HG03575 (cell line): Measurements from ENCODE around the gene RAP1GAP.

Experiments used
- ATAC-seq: cut with Tn5 transposase; IDR thresholded peaks from one replicate; pipeline ENCODE4 v1.9.1; 2021; ENCODE audit not compliant: unreplicated experiment, insufficient number of reproducible peaks, low FRiP score; ENCODE audit errors: extremely low read depth

Gene RAP1GAP

DNA sequence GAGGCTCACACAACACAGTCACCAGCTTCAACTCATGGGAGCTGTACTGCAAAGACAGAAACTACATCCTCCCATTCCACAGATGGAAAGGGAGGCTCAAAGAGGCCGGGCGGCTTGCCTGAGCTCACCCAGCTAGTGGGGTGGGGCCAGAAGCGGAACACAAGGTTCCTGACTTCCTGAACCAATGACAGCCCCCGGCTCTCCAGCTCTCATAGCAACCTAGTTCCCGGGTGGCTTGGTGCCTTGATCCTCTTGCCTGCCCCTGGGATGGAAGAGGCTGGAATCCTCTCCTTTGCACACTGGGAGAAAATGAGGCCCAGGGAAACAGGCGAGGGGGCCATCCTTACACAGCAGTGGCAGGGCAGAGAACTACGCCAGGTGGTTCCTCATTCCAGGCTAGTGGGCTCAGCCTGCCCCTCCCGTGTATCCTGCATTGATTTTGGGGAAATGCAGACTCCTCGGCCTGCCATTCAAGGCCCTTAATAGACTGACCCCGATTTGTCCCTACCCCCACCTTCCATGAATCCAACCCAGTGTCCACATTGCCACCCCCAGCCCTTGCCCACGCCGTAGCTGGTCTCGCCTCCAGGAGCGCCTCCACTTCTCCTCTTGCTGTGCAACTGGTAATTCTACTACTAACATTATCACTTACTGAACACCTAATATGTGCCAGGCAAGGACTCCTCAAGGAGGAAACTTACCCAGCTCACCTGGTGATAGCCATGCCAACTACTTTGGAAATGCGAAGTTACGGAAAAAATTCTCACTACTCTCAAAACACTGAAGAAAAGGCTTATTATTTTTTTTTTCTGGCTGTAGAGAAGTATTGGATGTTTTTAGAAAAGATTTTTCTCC lies 5.0 kb downstream of the RAP1GAP start:
- no peak for ATAC-seq

DNA sequence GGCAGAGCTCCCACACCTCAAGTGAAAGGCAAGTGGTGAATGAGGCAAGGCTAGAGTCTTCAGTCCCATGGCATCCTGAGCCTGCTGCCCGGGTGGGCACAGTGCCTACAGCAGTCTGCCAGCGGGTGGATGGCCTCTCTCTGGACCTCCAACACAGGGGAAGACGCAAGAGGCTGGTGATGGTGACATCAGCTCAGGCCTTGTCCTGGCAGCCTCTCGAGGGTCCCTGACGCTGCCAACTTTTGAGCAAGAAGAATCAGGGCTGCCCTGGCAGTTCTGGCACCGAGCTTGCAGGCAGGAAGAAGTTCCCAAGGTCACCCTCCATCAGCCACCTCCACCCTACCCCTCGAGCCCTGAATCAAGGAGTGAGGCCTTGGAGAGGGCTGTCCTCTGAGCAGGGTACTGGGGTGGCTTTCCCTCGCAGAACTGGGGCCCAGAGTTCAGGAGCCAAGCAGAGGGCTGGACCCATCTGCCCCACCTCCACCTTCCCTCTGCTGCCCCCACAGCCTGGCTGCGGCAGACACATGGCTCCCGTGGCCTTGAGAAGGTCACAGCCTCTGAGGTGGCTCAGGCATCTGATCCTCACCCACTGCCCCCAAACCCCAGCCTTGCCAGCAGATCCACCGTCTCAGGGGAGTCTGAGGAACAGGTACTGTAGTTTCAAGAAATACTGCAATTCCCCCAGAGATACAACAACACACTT lies 5.8 kb downstream of the RAP1GAP start:
- ATAC-seq = no peak

DNA sequence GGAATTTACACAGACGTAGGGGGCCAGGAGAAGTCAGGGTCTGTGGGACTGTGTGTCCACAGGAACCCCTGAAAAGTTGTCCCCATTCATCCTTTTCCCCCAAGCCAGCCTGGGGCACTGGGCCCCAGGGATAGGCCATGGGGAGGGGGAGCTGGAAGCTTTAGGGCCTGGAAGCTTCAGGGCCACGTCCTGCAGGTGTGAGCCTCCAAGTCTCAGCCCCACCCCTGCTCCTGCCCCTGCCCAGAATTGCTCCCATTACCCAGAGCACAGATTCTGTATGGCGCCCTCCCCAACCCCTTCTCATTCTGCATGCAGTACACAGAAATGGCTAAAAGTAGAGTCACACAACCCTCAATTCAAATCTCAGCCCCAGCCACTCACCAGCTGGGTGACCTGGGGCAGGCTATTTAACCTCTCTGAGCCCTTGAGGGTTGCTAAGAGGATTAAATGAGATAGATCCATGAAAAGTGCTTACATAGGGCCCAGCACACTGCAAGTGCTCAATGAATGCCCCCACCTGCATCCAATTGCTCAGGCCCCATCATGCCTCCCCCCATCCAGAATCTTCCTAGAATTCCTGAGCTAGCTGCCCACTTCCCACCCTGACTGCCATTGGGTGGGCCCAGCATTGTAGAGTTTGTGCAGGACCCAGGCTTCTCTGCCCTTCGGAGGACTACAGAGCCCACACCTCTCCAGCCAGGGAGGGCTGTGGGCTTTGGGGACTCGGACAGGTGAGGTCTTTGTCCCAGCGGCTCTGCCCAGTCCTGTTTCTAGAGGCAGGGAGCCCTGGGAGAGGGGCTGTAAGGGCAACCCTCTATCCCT lies 6.5 kb downstream of the RAP1GAP start:
- no peak for ATAC-seq

DNA sequence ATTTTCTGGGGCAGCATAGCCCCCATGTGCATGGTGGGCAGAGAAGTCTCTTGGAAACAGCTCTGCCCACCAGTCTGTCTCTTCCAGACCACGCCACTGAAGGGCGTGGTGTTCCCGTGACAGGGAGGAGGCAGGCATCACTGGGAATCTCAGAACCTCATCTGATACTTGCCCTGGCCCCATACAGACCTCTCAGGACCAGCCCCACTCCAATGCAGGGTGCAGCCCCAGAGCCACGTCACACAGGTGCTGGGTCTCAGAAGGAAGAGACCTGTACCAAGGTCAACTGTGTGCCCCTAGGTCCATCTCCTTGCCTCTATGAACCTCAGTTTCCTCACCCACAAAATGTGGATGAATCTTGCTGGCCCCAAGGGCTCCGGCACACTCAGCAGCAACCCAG lies 7.3 kb downstream of the RAP1GAP start:
- no peak for ATAC-seq

DNA sequence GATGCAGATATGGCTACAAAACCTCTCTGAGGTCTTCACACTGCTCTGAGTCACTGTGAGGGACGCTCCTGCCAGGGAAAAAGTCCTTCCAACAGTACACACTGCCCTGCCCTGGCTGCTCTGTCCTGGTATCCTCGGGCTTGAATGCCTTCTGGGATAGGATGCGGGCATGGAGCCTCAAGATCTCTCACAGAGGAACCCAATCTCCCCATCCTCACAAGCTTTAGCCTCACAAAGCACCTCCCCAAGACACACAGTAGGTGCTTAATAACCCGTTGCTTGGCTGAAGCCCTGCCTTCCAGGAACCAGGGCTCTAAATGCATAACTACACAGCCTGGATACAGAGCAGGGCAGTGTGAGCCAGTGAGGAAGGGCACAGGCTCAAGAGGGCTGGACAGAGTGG lies 9.2 kb downstream of the RAP1GAP start:
- no peak for ATAC-seq

DNA sequence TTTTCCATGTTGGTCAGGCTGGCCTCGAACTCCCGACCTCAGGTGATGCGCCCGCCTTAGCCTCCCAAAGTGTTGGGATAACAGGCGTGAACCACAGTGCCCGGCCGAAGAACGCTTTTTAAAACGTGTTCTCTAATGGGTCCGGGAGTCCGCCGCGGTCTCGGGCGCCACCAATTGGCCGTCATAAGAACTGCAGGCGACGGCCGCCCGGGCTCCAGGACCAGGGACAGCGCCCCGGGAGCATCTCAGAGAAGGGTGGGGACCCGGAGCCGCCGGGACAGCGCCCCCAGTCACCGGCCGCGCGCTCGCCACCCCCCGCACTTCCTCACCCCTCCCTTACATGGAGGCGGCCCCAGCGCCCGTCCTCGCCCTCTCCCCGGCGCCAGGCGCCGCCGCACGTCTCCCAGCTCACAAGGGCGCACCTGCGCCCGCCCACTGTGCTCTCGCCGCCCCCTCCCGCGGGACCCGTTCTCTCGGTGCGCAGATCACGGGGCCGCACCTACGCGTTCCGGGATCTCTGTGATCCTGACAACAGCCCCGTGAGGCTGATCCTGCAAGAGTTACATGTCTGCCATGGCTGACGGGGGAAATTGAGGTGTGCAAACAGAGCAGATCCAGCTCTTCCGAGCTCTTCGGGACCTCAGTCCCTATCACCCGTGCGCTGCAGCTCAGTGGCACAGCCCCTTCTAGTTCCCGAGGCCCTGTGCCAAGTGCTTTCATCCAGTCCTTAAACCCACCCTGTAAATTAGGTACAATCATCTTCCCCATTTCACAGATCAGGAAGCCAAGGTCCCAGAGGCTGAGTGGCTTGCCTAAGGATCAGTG lies 9.8 kb downstream of the RAP1GAP start:
- ATAC-seq = no peak

DNA sequence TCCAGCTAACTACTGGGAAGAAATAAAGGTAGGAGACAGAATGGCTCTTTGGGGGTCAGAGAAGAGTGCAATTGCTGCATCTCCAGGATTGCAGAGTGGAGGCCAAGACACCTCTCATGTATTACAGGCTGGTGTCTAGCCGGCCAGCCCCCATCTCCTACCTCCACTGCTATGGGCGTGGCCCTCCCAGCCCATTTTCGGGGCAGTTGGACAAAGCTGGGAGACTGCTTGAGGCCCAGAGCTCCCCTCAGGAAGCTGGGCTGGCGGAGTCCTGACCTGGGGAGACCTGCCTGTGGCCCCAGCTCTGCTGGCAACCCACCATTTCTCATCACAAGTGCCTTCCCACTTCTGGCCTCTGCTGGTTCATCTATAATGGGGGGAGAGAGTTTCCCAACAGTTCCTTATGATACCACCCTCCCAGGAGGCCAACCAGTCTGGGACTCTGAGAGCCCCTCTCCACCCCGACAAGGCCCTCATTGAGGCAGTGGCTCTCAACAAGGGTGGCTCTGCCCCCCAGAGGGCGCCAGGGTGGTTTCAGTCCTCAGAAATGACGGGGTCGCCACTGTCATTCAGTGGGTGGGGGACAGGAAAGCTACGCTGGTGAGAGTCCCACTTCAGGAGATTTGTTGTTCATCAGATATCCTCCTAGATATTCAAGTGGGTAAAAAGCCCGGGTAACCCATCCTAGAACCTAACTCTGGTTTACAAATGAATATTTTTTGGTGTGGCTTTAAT lies 11.5 kb downstream of the RAP1GAP start:
- no peak for ATAC-seq

DNA sequence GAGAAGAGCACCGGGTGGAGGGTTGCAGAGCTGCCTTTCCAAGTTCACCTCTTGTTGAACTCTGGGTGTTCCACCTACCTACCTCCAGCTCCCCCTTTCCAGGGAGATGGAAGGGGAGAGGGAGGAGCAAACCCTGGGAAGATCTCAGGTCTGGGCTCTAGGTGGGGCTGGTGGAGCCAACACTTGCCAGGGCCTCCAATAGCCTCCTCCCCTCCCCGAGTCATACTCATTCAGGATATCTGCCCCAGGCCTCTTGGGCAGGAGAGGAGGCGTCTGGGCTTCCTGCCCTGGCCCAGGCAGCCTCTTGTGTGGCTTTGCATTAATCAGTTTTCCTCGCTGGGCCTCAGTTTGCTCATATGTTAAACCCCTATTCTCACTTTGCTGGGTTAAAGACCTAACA lies 13.4 kb downstream of the RAP1GAP start:
- ATAC-seq = no peak

DNA sequence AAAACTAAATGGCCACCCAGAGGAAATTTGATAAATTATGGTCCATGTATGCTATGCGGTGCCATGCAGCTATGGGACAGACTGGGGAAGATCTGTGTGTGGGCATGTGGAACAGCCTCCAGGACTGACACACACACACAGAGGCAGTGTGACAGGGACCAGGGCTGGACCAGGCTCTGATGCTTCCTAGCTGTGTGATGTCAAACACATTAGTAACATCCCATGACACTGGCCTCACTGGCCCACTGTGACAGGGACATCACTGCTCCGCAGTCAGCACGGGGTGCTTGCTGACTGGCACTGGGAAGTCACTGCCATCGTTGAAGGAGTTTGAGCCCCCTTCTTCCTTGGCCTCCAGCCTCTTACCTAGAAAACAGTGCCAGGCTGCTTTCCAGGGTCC lies 13.9 kb downstream of the RAP1GAP start:
- no peak for ATAC-seq

DNA sequence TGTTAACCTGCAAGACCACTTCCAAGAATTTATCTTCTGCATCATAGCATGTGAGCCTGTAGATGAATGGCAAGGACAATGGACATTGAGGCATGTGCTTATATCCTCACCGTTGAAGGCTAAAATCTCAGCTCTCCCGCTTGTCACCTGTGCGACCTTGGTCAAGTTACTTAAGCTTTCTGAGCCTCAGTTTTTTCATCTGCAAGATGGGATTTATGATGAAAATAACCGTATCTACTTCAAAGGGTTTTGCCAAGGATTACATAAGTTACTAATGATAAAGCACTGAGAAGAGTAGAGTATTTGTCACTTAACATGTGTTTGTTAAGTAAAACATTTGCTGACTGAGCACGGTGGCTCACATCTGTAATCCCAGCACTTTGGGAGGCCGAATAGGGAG lies 14.9 kb downstream of the RAP1GAP start:
- ATAC-seq = no peak

DNA sequence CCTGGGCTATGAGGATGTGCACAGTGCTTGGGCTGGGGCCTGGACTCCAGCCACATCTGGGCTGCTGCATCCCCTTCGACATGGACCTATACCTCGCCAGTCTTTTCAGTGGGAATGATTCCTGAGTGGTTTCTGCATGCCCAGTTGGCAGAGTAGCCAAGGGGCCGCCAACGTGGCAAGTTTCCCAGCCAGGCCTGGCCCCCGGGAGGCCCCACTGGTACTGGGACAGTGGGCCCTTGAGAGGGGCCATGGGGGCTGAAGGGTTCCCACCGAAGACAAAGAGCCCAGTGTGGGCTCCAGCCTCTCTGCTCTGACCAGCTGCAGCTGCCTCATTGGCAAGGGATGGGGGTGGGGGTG lies 15.4 kb downstream of the RAP1GAP start:
- no peak for ATAC-seq

DNA sequence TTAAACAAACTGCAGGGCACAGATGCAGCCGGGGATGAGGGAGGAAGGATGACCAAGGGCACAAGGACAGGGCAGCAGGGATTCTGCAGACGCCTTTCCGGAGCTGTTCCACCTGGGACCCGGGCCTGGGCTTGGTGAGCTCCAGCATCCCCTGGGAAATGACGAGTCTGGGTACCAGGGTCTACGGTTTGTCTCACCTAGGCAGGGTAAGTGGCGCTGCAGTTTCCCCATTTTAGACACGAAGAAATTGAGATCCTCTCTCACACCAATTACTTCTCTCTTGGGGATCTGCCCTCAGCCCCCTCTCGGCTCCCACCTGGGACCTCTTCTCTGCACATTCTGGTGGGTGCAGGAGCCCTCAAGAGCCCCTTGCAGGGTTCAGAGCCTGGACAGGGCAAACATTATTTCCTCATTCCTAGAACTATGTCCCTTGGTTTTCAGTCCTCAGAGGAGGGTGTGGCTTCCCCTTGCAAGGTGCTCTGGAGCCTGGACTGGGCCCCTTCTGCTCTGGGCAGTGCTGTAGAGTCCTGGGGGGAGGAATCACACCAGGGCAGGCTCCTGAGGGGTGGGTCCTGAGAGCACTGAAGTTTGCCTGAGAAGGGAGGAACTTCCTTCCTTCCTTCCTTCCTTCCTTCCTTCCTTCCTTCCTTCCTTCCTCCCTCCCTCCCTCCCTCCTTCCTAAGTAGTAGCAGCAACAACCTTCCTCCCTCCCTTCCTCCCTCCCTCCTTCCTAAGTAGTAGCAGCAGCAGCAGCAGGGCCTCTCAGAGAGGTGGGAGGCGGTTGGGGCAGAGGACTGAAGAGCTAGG lies 16.0 kb downstream of the RAP1GAP start:
- no peak for ATAC-seq

DNA sequence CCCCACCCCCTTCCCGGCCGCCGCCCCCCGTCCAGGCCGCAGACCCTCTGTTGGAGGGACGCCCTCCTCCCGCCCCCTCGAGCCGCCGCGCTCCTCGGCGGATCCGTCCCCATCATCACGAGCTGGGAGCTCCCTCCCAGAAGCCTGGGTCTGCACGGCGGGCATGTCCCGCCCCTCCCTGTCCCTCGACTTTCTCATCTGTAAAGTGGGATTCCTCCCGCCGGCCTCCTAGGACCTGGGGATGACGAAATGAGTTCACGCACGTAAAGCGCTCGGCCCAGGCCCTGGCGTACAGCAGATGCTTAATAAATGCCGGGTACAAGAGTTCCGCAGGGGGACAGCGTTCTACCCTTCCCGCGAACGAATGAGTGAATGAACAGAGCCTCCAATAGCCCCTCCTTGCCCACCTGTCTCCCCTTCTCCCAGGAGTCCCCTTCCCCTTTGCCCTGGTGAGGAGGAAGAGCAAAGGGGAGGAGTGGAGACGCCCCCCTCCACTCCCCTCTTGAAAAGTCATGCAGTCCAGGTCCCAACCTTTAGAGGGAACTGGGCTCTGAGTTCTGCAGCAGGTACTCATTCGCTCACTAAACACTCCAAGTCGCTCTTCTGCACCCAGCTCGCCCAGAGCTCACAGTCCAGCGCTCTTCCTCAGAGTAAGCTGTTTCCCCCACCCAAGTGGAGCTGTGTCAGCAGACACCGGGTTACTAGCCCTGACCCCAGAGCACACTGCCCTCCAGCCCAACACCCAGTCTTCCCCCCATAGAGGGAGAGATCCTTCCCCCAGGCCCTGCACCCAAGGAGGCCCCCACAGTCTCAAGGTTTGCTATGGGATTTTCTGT lies 16.8 kb downstream of the RAP1GAP start:
- ATAC-seq = no peak

DNA sequence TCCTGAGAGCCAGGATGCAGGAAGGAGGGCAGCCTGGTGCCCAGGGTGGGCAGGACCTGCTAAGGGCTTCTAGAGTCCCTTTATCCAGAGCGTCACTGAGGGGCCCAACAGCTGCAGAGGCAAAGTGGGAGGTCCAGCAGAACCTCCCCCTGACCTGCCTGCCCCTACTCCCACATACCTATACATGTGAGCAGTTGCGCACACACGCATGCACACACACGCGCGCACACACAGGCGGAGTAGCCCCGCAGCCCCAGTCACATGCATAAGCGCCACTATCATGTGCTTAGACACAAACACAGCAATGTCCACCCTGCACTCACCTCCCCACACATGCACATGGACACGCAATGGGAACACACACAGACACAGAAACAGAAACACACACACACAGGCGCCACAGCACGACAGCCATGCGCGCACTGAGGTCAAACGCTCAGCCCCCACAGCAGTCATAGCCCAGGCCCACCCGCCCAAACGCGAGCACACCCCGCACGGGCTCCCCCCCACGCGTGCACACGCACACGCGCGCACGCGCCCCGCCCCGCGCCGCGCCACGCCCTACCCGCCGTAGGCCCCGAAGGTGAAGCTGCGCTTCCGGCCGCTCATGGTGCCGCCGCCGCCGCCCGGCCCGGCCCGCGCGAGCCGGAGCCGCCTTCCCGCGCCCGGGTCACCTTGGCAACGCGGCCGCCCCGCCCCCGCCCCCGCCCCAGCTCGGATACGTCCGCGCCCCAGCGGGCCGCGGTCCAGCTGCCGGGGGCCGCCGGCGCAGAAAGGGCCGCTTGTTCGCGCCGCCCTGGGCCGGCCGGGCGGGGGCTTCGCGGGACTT lies 17.7 kb downstream of the RAP1GAP start:
- ATAC-seq = no peak

DNA sequence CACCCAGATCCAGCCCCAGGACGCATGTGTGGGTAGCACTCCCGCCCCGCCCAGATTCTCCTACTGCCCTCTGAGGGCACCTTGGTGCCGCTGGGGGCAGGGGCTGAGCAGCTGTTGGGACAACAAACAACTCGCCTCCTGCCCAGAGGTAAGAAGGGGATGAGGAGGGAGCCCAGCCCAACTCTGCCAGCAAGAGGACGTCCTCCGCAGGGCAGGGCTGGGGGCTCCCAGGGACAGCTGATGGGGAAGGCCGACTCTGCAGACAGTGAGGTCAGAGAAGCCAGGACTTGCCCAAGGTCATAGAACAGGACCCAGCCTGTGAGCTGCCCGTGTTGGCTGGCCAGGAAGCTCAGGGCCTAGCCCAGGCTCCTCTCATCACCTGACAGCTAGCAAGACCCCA lies 18.8 kb downstream of the RAP1GAP start:
- ATAC-seq = no peak

DNA sequence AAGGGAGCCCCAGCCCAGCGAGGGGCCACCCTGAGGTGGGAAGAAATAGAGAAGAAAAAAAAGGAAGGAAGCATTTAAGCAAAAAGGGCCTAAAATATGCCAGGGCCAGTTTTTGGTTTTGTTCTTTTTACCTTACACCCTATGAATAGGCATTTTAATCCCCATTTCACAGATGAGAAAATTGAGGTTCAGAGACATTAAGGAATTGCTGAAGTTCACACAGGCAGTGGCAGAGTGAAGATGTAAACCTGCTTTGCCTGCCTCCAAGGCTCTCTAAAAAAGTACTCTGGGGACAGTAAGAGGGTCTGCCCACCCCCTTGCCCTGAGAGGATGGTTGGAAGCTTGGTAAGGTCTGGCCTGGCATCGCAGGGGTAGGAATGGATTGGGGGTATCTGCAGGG lies 19.8 kb downstream of the RAP1GAP start:
- ATAC-seq = no peak
